Mesenchymal stem cell (in vitro differentiated cells and primary cell): ENCODE results near the gene SRCAP.

Experiments used
- DNase-seq: peaks from one replicate; pipeline ENCODE4 v3.0.0-alpha.2; 2013
- H2AFZ ChIP-seq: one replicate; pipeline ENCODE4 v1.6.1; 2013; ENCODE audit warnings: low read depth, mild to moderate bottlenecking, control low read depth, inconsistent platforms, low read length, moderate library complexity
- H2AK5ac ChIP-seq: 2 replicates; pipeline ENCODE4 v1.6.1; 2013; ENCODE audit warnings: low read length, moderate library complexity, mild to moderate bottlenecking, inconsistent platforms; ENCODE audit not compliant: severe bottlenecking
- H2BK120ac ChIP-seq: one replicate; pipeline ENCODE4 v1.6.1; 2013; ENCODE audit warnings: low read depth, mild to moderate bottlenecking, inconsistent platforms, low read length, moderate library complexity
- H2BK12ac ChIP-seq, 2 experiments: one replicate each; pipeline ENCODE4 v1.6.1; 2013; ENCODE audit warnings: inconsistent platforms in 2 of 2, low read length in 2 of 2, mild to moderate bottlenecking in 2 of 2, moderate library complexity in 2 of 2, control low read depth in 1 of 2
- H2BK15ac ChIP-seq: one replicate; pipeline ENCODE4 v1.6.1; 2013; ENCODE audit warnings: mild to moderate bottlenecking, low read depth, inconsistent platforms; ENCODE audit not compliant: poor library complexity, severe bottlenecking
- H2BK5ac ChIP-seq: 2 replicates; pipeline ENCODE4 v1.6.1; 2013; ENCODE audit warnings: low read depth, mild to moderate bottlenecking, low read length, control low read depth, inconsistent platforms; ENCODE audit not compliant: poor library complexity, severe bottlenecking
- H3K14ac ChIP-seq, 2 experiments: one replicate each; pipeline ENCODE4 v1.6.1; 2013; ENCODE audit warnings: inconsistent platforms in 2 of 2, low read length in 2 of 2, control low read depth in 1 of 2, mild to moderate bottlenecking in 1 of 2, moderate library complexity in 1 of 2
- H3K18ac ChIP-seq, 2 experiments: one replicate each; pipeline ENCODE4 v1.6.1; 2013; ENCODE audit warnings: inconsistent platforms in 2 of 2, low read length in 2 of 2, control low read depth in 1 of 2, low read depth in 1 of 2, mild to moderate bottlenecking in 1 of 2
- H3K23ac ChIP-seq, 2 experiments: one replicate each; pipeline ENCODE4 v1.6.1; 2013; ENCODE audit warnings: inconsistent platforms in 2 of 2, low read length in 2 of 2, mild to moderate bottlenecking in 2 of 2, moderate library complexity in 2 of 2, control low read depth in 1 of 2
- H3K27ac ChIP-seq: 2 replicates; pipeline ENCODE4 v1.5.1; 2013; ENCODE audit warnings: mild to moderate bottlenecking, moderate library complexity, low read length, control low read depth, inconsistent platforms; ENCODE audit not compliant: poor library complexity, severe bottlenecking
- H3K27me3 ChIP-seq, 2 experiments: 2 replicates each; pipeline versions ENCODE4 v1.6.1 to v1.7.0; 2013; ENCODE audit warnings: low read length in 2 of 2, mild to moderate bottlenecking in 2 of 2, moderate library complexity in 2 of 2, control low read depth in 1 of 2, inconsistent platforms in 1 of 2; ENCODE audit not compliant: control insufficient read depth in 1 of 2, insufficient read depth in 1 of 2
- H3K36me3 ChIP-seq, 2 experiments: 2 replicates each; pipeline versions ENCODE4 v1.6.1 to v1.7.0; 2013; ENCODE audit warnings: low read length in 2 of 2, control low read depth in 1 of 2, inconsistent platforms in 1 of 2, low read depth in 1 of 2, mild to moderate bottlenecking in 1 of 2; ENCODE audit not compliant: insufficient read depth in 2 of 2, control insufficient read depth in 1 of 2
- H3K4ac ChIP-seq, 2 experiments: one replicate each; pipeline ENCODE4 v1.6.1; 2013; ENCODE audit warnings: inconsistent platforms in 2 of 2, low read length in 2 of 2, mild to moderate bottlenecking in 2 of 2, moderate library complexity in 2 of 2, control low read depth in 1 of 2, low read depth in 1 of 2
- H3K4me1 ChIP-seq: 2 replicates; pipeline ENCODE4 v1.6.1; 2013; ENCODE audit warnings: low read depth, low read length, control low read depth; ENCODE audit not compliant: control insufficient read depth, insufficient read depth
- H3K4me2 ChIP-seq: 2 replicates; pipeline ENCODE4 v1.6.1; 2013; ENCODE audit warnings: low read length, mild to moderate bottlenecking, inconsistent platforms; ENCODE audit not compliant: poor library complexity, severe bottlenecking
- H3K4me3 ChIP-seq, 2 experiments: 2 replicates each; pipeline versions ENCODE4 v1.5.1 to v1.7.0; 2013; ENCODE audit warnings: low read length in 2 of 2, mild to moderate bottlenecking in 2 of 2, control low read depth in 1 of 2, low read depth in 1 of 2; ENCODE audit not compliant: insufficient read depth in 1 of 2
- H3K79me1 ChIP-seq: replicated peaks from 2 replicates; pipeline ENCODE4 v1.6.1; 2013; ENCODE audit warnings: mild to moderate bottlenecking, control low read depth, low read length, inconsistent platforms; ENCODE audit not compliant: poor library complexity, severe bottlenecking
- H3K9ac ChIP-seq: 2 replicates; pipeline ENCODE4 v1.7.0; 2013; ENCODE audit warnings: mild to moderate bottlenecking, low read length, moderate library complexity
- H3K9me3 ChIP-seq: 2 replicates; pipeline ENCODE4 v1.7.0; 2013; ENCODE audit warnings: mild to moderate bottlenecking, low read length; ENCODE audit not compliant: control insufficient read depth
- H4K8ac ChIP-seq: one replicate; pipeline ENCODE4 v1.6.1; 2013; ENCODE audit warnings: inconsistent platforms, mild to moderate bottlenecking, low read length, moderate library complexity
- H4K91ac ChIP-seq: one replicate; pipeline ENCODE4 v1.6.1; 2013; ENCODE audit warnings: mild to moderate bottlenecking, low read length, inconsistent platforms
- WGBS: methylation state at CpG from one replicate; pipeline ENCODE4 v1.1.7; 2013; ENCODE audit warnings: mixed read lengths; 5-methylcytosine and 5-hydroxymethylcytosine counted together

SRCAP gene

GRCh38 chr16:30680326-30680725 lies 18.6 kb upstream of the SRCAP start:
- Histone ChIP-seq H3K23ac (no peak overlapping the region), H4K8ac (no peak overlapping the region), H3K79me1 (no peaks in the 10 kb centered on the region), H2BK5ac (no peak overlapping the region), H3K9me3 (no peaks in the 10 kb centered on the region), H4K91ac (no peak overlapping the region), H3K27ac (no peak overlapping the region), H2BK12ac (no peak overlapping the region), H2BK15ac (no peak overlapping the region), H3K4me2 (no peak overlapping the region), H3K4ac (no peak overlapping the region), H2BK120ac (no peak overlapping the region), H3K27me3 (no peaks in the 10 kb centered on the region), H3K18ac (no peak overlapping the region), H3K14ac (no peak overlapping the region), H2AFZ (no peak overlapping the region), H3K36me3 (no peaks in the 10 kb centered on the region), H2AK5ac (no peak overlapping the region), H3K4me3 (no peak overlapping the region), H3K9ac (no peak overlapping the region), H3K4me1 (no peaks in the 10 kb centered on the region)
- DNase-seq = no peak
- WGBS = 92% methylated on average over 3 of the region's 3 CpGs

DNA sequence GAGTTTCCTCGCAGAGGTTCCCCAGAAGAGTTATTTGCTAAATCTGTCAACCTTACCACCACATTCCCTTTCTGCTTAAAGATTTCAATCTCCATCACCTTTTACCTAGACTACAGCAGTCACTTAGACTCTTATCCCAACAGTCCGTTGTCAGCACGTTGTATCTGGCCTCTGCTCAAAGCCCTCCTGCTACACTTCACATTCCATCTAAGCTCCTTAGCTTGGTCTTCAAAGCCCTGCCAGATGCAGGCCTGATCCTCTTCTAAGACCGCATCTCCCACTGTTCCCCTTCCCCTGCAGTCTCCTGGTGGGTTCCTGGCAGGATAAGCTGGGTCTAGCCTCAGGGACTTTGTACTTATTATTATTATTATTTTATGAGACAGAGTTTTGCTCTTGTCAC lies 10.3 kb upstream of the SRCAP start:
- H3K27ac ChIP-seq = no peak overlapping the region
- no peak overlapping the region for H3K9ac ChIP-seq
- H4K8ac ChIP-seq = no peak overlapping the region
- DNase-seq = no peak
- no peaks in the 10 kb centered on the region for H3K9me3 ChIP-seq
- H3K23ac ChIP-seq = no peak overlapping the region
- H3K4me2 ChIP-seq = no peak overlapping the region
- no peak overlapping the region for H3K4me3 ChIP-seq
- H2AK5ac ChIP-seq = no peak overlapping the region
- 81% methylated on average over 3 of the region's 4 CpGs for WGBS
- H2BK120ac ChIP-seq = no peak overlapping the region
- H2BK5ac ChIP-seq = no peak overlapping the region
- H2BK15ac ChIP-seq = no peak overlapping the region
- no peak overlapping the region for H2AFZ ChIP-seq
- H4K91ac ChIP-seq = no peak overlapping the region
- no peaks in the 10 kb centered on the region for H3K36me3 ChIP-seq
- H3K79me1 ChIP-seq = no peaks in the 10 kb centered on the region
- H3K14ac ChIP-seq = no peak overlapping the region
- no peak overlapping the region for H2BK12ac ChIP-seq
- H3K18ac ChIP-seq = no peak overlapping the region
- no peak overlapping the region for H3K4ac ChIP-seq
- H3K27me3 ChIP-seq = no peaks in the 10 kb centered on the region
- peaks cover under 1% of the 10 kb centered on the region for H3K4me1 ChIP-seq

DNA sequence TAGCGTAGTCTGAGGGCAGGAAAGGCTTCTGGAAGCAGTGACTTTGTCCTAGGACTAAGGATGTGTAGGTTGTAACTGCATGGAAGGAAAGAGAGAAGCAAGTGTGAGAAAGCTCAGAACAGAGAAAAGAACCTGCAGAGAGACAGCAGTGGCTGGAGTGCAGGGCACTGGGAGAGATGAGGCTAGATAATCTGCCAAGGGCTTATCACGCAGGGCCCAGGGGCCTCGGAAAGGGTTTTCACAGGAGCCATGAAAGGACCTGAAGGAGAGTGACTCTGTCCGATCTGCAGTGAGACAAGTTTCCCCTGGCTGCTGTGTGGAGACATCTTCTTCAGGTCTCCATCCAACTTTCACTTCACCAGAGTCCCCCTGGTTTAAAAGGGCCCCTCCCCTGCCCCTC lies 7.1 kb upstream of the SRCAP start:
- 42% methylated on average over 4 of the region's 4 CpGs for WGBS
- Histone ChIP-seq H3K4ac (no peak overlapping the region), H3K9me3 (no peaks in the 10 kb centered on the region), H3K27me3 (no peaks in the 10 kb centered on the region), H2BK5ac (no peak overlapping the region), H3K4me2 (no peak overlapping the region), H3K79me1 (no peaks in the 10 kb centered on the region), H3K14ac (no peak overlapping the region), H4K8ac (no peak overlapping the region), H3K4me1 (peaks cover 2% of the 10 kb centered on the region), H2BK120ac (no peak overlapping the region), H3K9ac (no peak overlapping the region), H3K36me3 (no peaks in the 10 kb centered on the region), H3K4me3 (no peak overlapping the region), H4K91ac (no peak overlapping the region), H3K27ac (no peak overlapping the region), H2AFZ (no peak overlapping the region), H2BK15ac (no peak overlapping the region), H2AK5ac (no peak overlapping the region), H3K18ac (no peak overlapping the region), H3K23ac (no peak overlapping the region), H2BK12ac (no peak overlapping the region)
- no peak for DNase-seq

GRCh38 chr16:30692396-30693064 lies 6.4 kb upstream of the SRCAP start:
- no peak overlapping the region for H4K8ac ChIP-seq

More at GRCh38 chr16:30692396-30693064, 6.4 kb upstream of the SRCAP start:
- no peak overlapping the region for H3K9ac ChIP-seq
- H4K91ac ChIP-seq = no peak overlapping the region
- no peaks in the 10 kb centered on the region for H3K79me1 ChIP-seq
- no peak overlapping the region for H3K27ac ChIP-seq
- H3K4me1 ChIP-seq = peaks cover 2% of the 10 kb centered on the region
- 53% methylated on average over 7 of the region's 10 CpGs for WGBS
- no peak overlapping the region for H2BK12ac ChIP-seq
- no peaks in the 10 kb centered on the region for H3K27me3 ChIP-seq
- no peak overlapping the region for H2BK5ac ChIP-seq
- H2AFZ ChIP-seq = no peak overlapping the region
- no peak for DNase-seq
- H3K9me3 ChIP-seq = no peaks in the 10 kb centered on the region
- H3K18ac ChIP-seq = no peak overlapping the region
- H3K4me2 ChIP-seq = no peak overlapping the region
- no peak overlapping the region for H2BK15ac ChIP-seq
- H3K4ac ChIP-seq = no peak overlapping the region
- no peak overlapping the region for H3K4me3 ChIP-seq
- H3K23ac ChIP-seq = no peak overlapping the region
- no peaks in the 10 kb centered on the region for H3K36me3 ChIP-seq
- H2AK5ac ChIP-seq = no peak overlapping the region
- H3K14ac ChIP-seq = no peak overlapping the region
- no peak overlapping the region for H2BK120ac ChIP-seq
